HepG2 (cell line): ENCODE measurements around the gene COL5A2. TPM values are rescaled to one million over a fixed set of nuclear protein-coding genes. Genes with fewer than 3 reads are reported as not detected.

Experiments
- ARID2 ChIP-seq: sonication (generic); formaldehyde crosslinking; IDR thresholded peaks from 2 replicates; pipeline ENCODE4 v1.8.1; 2022; ENCODE audit warnings: mild to moderate bottlenecking, missing genetic modification reagents, borderline replicate concordance
- ATRX ChIP-seq: sonication (generic); formaldehyde crosslinking; IDR thresholded peaks from 2 replicates; pipeline ENCODE4 v1.4.0; 2020; ENCODE audit warnings: missing genetic modification reagents, borderline replicate concordance
- CEBPB ChIP-seq: IDR thresholded peaks from 2 replicates; pipeline ENCODE4 v1.6.1; 2011; ENCODE audit warnings: low read depth, low read length, improper control_type of control experiment, borderline replicate concordance
- GLI4 ChIP-seq: sonication (generic); formaldehyde crosslinking; IDR thresholded peaks from 2 replicates; pipeline ENCODE4 v1.5.1; 2020; ENCODE audit warnings: missing genetic modification reagents, mild to moderate bottlenecking, moderate library complexity, borderline replicate concordance
- HNF4A ChIP-seq: sonication (generic); formaldehyde crosslinking; IDR thresholded peaks from 2 replicates; pipeline ENCODE4 v1.4.0; 2020; ENCODE audit warnings: missing genetic modification reagents
- HOXA7 ChIP-seq: sonication (generic); formaldehyde crosslinking; IDR thresholded peaks from 2 replicates; pipeline ENCODE4 v1.8.1; 2022; ENCODE audit warnings: mild to moderate bottlenecking, missing genetic modification reagents, moderate library complexity
- MAFG ChIP-seq: sonication (generic); formaldehyde crosslinking; IDR thresholded peaks from 2 replicates; pipeline ENCODE4 v1.5.1; 2020; ENCODE audit warnings: mild to moderate bottlenecking, missing genetic modification reagents
- NCOR1 ChIP-seq: fragments of 200-600 bp; sonication (generic); IDR thresholded peaks from 2 replicates; pipeline ENCODE4 v1.7.0; 2017; ENCODE audit warnings: antibody characterized with exemption, low read length, borderline replicate concordance
- PAX8 ChIP-seq: sonication (generic); formaldehyde crosslinking; IDR thresholded peaks from 2 replicates; pipeline ENCODE4 v1.8.0; 2022; ENCODE audit warnings: mild to moderate bottlenecking, missing genetic modification reagents, borderline replicate concordance
- POLR2AphosphoS5 ChIP-seq: IDR thresholded peaks from 2 replicates; pipeline ENCODE4 v1.6.1; 2012; ENCODE audit warnings: low read depth, low read length
- RARA ChIP-seq: IDR thresholded peaks from 2 replicates; pipeline ENCODE4 v1.6.1; 2016; ENCODE audit warnings: missing genetic modification reagents, missing compliant biosample characterization
- SOX6 ChIP-seq, 2 experiments: fragments of 450-650 bp in 1 of 2; sonication (generic) in 1 of 2; formaldehyde crosslinking in 1 of 2; IDR thresholded peaks; 2 replicates each; pipeline versions ENCODE4 v1.4.0 to v1.6.1; 2017 to 2020; ENCODE audit warnings: antibody characterized with exemption in 1 of 2, mild to moderate bottlenecking in 1 of 2, missing genetic modification reagents in 1 of 2
- SRF ChIP-seq: IDR thresholded peaks from 2 replicates; pipeline ENCODE4 v1.6.1; 2011; ENCODE audit warnings: mild to moderate bottlenecking, low read depth, low read length, moderate library complexity
- SRSF9 ChIP-seq: fragments of 200-400 bp; formaldehyde crosslinking; IDR thresholded peaks from 2 replicates; pipeline ENCODE4 v1.6.1; 2018; ENCODE audit warnings: borderline replicate concordance, mild to moderate bottlenecking, low read depth, low read length; ENCODE audit not compliant: insufficient read depth, poor library complexity, severe bottlenecking
- TCF7L2 ChIP-seq: IDR thresholded peaks from 2 replicates; pipeline ENCODE4 v1.6.1; 2011; ENCODE audit warnings: mild to moderate bottlenecking, low read depth, low read length, moderate library complexity
- U2AF1 ChIP-seq: fragments of 200-400 bp; formaldehyde crosslinking; optimal IDR thresholded peaks from 2 replicates; pipeline ENCODE3; 2017; ENCODE audit warnings: mild to moderate bottlenecking, low read depth, low read length
- ZMYM4 ChIP-seq: sonication (generic); formaldehyde crosslinking; IDR thresholded peaks from 2 replicates; pipeline ENCODE4 v1.8.1; 2023; ENCODE audit warnings: mild to moderate bottlenecking, missing genetic modification reagents
- ZNF138 ChIP-seq: sonication (generic); formaldehyde crosslinking; IDR thresholded peaks from 2 replicates; pipeline ENCODE4 v1.5.0; 2020; ENCODE audit warnings: mild to moderate bottlenecking, low read depth, missing genetic modification reagents
- ZNF18 ChIP-seq: sonication (generic); formaldehyde crosslinking; IDR thresholded peaks from 2 replicates; pipeline ENCODE4 v1.8.0; 2022; ENCODE audit warnings: mild to moderate bottlenecking, missing genetic modification reagents; ENCODE audit not compliant: insufficient replicate concordance
- ZNF224 ChIP-seq: sonication (generic); formaldehyde crosslinking; IDR thresholded peaks from 2 replicates; pipeline ENCODE4 v1.5.0; 2020; ENCODE audit warnings: mild to moderate bottlenecking, missing genetic modification reagents
- ZNF337 ChIP-seq: sonication (generic); formaldehyde crosslinking; IDR thresholded peaks from 2 replicates; pipeline ENCODE4 v1.5.1; 2020; ENCODE audit warnings: missing genetic modification reagents, low read depth, mild to moderate bottlenecking, borderline replicate concordance
- ZNF367 ChIP-seq: sonication (generic); formaldehyde crosslinking; IDR thresholded peaks from 2 replicates; pipeline ENCODE4 v1.4.0; 2020; ENCODE audit warnings: missing genetic modification reagents, borderline replicate concordance
- ZNF737 ChIP-seq: sonication (generic); formaldehyde crosslinking; IDR thresholded peaks from 2 replicates; pipeline ENCODE4 v1.5.0; 2020; ENCODE audit warnings: missing genetic modification reagents, mild to moderate bottlenecking, borderline replicate concordance
- ZNF879 ChIP-seq: sonication (generic); formaldehyde crosslinking; IDR thresholded peaks from 2 replicates; pipeline ENCODE4 v1.8.1; 2023; ENCODE audit warnings: missing genetic modification reagents
- polyA plus RNA-seq, 8 experiments: library from polyadenylated mRNA; depleted of rRNA in 3 of 8; stranded (reverse) in 7 of 8; unstranded in 1 of 8; fragments of >200 nt; fragmentation: Illumina TruSeq in 4 of 8; extraction: Trizol in 4 of 8; gene quantifications; 2 replicates each; pipeline versions ENCODE4 v1.2.1 to v1.2.3, GENCODE V29; 2011 to 2016; ENCODE audit warnings: low read depth in 4 of 8, missing spikeins in 1 of 8, mixed read lengths in 1 of 8; ENCODE audit not compliant: insufficient read depth in 1 of 8
- total RNA-seq, 5 experiments: library from RNA; depleted of rRNA; stranded (reverse); fragments of >200 nt; fragmentation: Illumina TruSeq; extraction: Trizol; gene quantifications; 2 replicates each; pipeline ENCODE4 v1.2.3, GENCODE V29; 2016; ENCODE audit warnings: low read depth in 1 of 5
- TF ChIP-seq, protein P1 (sequence below): sonication (generic); formaldehyde crosslinking; IDR thresholded peaks from 2 replicates; pipeline ENCODE4 v1.8.1; 2023; ENCODE audit warnings: mild to moderate bottlenecking, missing genetic modification reagents
- TF ChIP-seq, protein P2 (sequence below): sonication (generic); formaldehyde crosslinking; IDR thresholded peaks from 2 replicates; pipeline ENCODE4 v1.5.1; 2020; ENCODE audit warnings: missing genetic modification reagents, mild to moderate bottlenecking, borderline replicate concordance

Gene COL5A2
- total and polyA plus RNA-seq, 2 of the 13 experiments (the other 11 are each of a cell fraction or from before 2014, with no cell fraction given), result 0.83 to 1.5 TPM

DNA sequence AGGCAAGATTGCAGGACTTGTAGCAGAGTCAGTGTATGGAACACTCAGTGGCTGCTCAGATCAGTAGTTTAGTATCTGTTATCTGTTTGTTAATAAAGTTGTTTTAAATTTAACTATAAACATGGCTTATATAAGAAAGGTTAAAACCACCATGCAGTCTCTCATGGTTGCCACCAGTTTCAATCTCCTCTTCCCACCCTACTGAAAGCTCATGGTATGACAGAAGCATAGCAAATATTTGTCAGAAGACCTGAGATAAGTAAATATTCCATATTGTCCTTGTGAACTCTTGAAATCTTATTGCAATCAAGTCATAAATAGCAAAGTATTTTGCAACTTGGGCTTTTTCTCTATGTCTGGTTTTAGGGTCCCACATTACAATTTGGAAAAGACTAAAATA, 2.1 kb upstream of the COL5A2 start (continued):
- TF ChIP-seq MAFG (CRISPR knock-in tag) (no peak), U2AF1 (no peak), ZNF224 (no peak), ZNF879 (CRISPR knock-in tag) (no peak), RARA (no peak), PAX8 (CRISPR knock-in tag) (no peak), CEBPB (peak; percentile 69; the same call in 1 of the 2 replicates), ZNF337 (CRISPR knock-in tag) (no peak), POLR2AphosphoS5 (no peak), GLI4 (CRISPR knock-in tag) (no peak), ZNF737 (CRISPR knock-in tag) (no peak), ATRX (no peak), ZNF367 (CRISPR knock-in tag) (no peak), ZNF18 (CRISPR knock-in tag) (no peak), ZNF138 (CRISPR knock-in tag) (no peak), SRSF9 (no peak), ARID2 (no peak), HOXA7 (no peak), NCOR1 (no peak), ZMYM4 (no peak), TCF7L2 (no peak), SRF (no peak), HNF4A (0 out of 2 replicates have a peak, but pooled peaks have one; percentile 28), SOX6 (IDR thresholded peaks at IDR 0.05) (no peak), SOX6 (CRISPR knock-in tag; IDR thresholded peaks at IDR 0.05) (peak; percentile 19; the same call in 1 of the 2 replicates)
- TF ChIP-seq, protein P1, sequence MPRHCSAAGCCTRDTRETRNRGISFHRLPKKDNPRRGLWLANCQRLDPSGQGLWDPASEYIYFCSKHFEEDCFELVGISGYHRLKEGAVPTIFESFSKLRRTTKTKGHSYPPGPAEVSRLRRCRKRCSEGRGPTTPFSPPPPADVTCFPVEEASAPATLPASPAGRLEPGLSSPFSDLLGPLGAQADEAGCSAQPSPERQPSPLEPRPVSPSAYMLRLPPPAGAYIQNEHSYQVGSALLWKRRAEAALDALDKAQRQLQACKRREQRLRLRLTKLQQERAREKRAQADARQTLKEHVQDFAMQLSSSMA, result no peak
- TF ChIP-seq, protein P2, sequence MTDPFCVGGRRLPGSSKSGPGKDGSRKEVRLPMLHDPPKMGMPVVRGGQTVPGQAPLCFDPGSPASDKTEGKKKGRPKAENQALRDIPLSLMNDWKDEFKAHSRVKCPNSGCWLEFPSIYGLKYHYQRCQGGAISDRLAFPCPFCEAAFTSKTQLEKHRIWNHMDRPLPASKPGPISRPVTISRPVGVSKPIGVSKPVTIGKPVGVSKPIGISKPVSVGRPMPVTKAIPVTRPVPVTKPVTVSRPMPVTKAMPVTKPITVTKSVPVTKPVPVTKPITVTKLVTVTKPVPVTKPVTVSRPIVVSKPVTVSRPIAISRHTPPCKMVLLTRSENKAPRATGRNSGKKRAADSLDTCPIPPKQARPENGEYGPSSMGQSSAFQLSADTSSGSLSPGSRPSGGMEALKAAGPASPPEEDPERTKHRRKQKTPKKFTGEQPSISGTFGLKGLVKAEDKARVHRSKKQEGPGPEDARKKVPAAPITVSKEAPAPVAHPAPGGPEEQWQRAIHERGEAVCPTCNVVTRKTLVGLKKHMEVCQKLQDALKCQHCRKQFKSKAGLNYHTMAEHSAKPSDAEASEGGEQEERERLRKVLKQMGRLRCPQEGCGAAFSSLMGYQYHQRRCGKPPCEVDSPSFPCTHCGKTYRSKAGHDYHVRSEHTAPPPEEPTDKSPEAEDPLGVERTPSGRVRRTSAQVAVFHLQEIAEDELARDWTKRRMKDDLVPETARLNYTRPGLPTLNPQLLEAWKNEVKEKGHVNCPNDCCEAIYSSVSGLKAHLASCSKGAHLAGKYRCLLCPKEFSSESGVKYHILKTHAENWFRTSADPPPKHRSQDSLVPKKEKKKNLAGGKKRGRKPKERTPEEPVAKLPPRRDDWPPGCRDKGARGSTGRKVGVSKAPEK, result no peak
